C4-2B (cell line): ENCODE data around the gene LRPAP1.

Source experiments
- H3K27ac ChIP-seq: fragments of 450-650 bp; 2 replicates; pipeline ENCODE4 v1.5.1; 2017
- CTCF ChIP-seq: fragments of 450-650 bp; conservative IDR thresholded peaks from 2 replicates; pipeline ENCODE4 v1.5.1; 2017; ENCODE audit warnings: mild to moderate bottlenecking
- ZFX ChIP-seq: fragments of 450-650 bp; IDR thresholded peaks from 2 replicates; pipeline ENCODE4 v1.6.1; 2017

LRPAP1 gene

GRCh38 chr4:3485886-3486540 lies 46.2 kb downstream of the LRPAP1 start:
- no peak overlapping the region for H3K27ac ChIP-seq
- TF ChIP-seq CTCF, result no peak
- TF ChIP-seq ZFX, result no peak

GRCh38 chr4:3485011-3485791 lies 47.0 kb downstream of the LRPAP1 start:
- H3K27ac ChIP-seq, result peak overlapping the region; percentile 75; the same call in 1 of the 2 replicates
- TF ChIP-seq ZFX (no peak), CTCF (no peak)

GRCh38 chr4:3484057-3484973 lies 47.9 kb downstream of the LRPAP1 start:
- TF ChIP-seq CTCF (no peak), ZFX (no peak)
- H3K27ac ChIP-seq, result peak overlapping the region; percentile 75

- H3K27ac ChIP-seq, result peak overlapping the region; percentile 75
- TF ChIP-seq CTCF, result no peak
- no peak for TF ChIP-seq ZFX
Measured at GRCh38 chr4:3483471-3483921, 48.7 kb downstream of the LRPAP1 start.

- TF ChIP-seq ZFX, result no peak
- TF ChIP-seq CTCF, result no peak
- H3K27ac ChIP-seq, result no peak overlapping the region
Measured at GRCh38 chr4:3482707-3483106, 49.5 kb downstream of the LRPAP1 start.

GRCh38 chr4:3481783-3482393 lies 50.3 kb downstream of the LRPAP1 start:
- no peak overlapping the region for H3K27ac ChIP-seq
- no peak for TF ChIP-seq CTCF
- no peak for TF ChIP-seq ZFX
